ENCODE measurements around the gene FILIP1L.

The FILIP1L gene

GRCh38 chr3:99837715-99838114, 276.6 kb downstream of the FILIP1L start:
- Histone ChIP-seq H3K4me3 (ENCODE audit: low read depth in 1 of 2, low read length in 2 of 2) (no peak overlapping the region), H3K9me3 (ENCODE audit: control insufficient read depth in 1 of 2, low read length in 2 of 2) (no peaks in the 10 kb centered on the region), H3K27ac (ENCODE audit: low read length) (no peak overlapping the region)

GRCh38 chr3:99836681-99837080, 277.6 kb downstream of the FILIP1L start:
- Histone ChIP-seq H3K27me3 (ENCODE audit: low read depth, low read length) (no peaks in the 10 kb centered on the region), H3K27ac (ENCODE audit: low read length) (no peak overlapping the region), H3K4me3 (ENCODE audit: low read depth in 1 of 2, low read length in 2 of 2) (no peak overlapping the region), H3K4me1 (ENCODE audit: control insufficient read depth in 1 of 2, insufficient read depth in 2 of 2, low read length in 2 of 2) (peaks cover 0 to 9% of the 10 kb centered on the region in 2 donors), H3K36me3 (ENCODE audit: control insufficient read depth in 1 of 2, insufficient read depth in 2 of 2, low read length in 2 of 2) (no peaks in the 10 kb centered on the region), H3K9me3 (ENCODE audit: control insufficient read depth in 1 of 2, low read length in 2 of 2) (no peaks in the 10 kb centered on the region)

More at GRCh38 chr3:99837715-99838114, 276.6 kb downstream of the FILIP1L start:
- H3K4me1 ChIP-seq (ENCODE audit: control insufficient read depth in 1 of 2, insufficient read depth in 2 of 2, low read length in 2 of 2), result peaks cover 0 to 10% of the 10 kb centered on the region in 2 donors
- no peaks in the 10 kb centered on the region for H3K36me3 ChIP-seq (ENCODE audit: control insufficient read depth in 1 of 2, insufficient read depth in 2 of 2, low read length in 2 of 2)
- H3K27me3 ChIP-seq (ENCODE audit: low read depth, low read length), result no peaks in the 10 kb centered on the region

- no peak overlapping the region for H3K4me3 ChIP-seq (ENCODE audit: low read depth in 1 of 2, low read length in 2 of 2)
- no peaks in the 10 kb centered on the region for H3K27me3 ChIP-seq (ENCODE audit: low read depth, low read length)
- no peaks in the 10 kb centered on the region for H3K9me3 ChIP-seq (ENCODE audit: control insufficient read depth in 1 of 2, low read length in 2 of 2)
- H3K27ac ChIP-seq (ENCODE audit: low read length), result no peak overlapping the region
- peaks cover 0 to 9% of the 10 kb centered on the region in 2 donors for H3K4me1 ChIP-seq (ENCODE audit: control insufficient read depth in 1 of 2, insufficient read depth in 2 of 2, low read length in 2 of 2)
- H3K36me3 ChIP-seq (ENCODE audit: control insufficient read depth in 1 of 2, insufficient read depth in 2 of 2, low read length in 2 of 2), result no peaks in the 10 kb centered on the region
These were observed 279.9 kb downstream of the FILIP1L start for GRCh38 chr3:99834211-99834957.

- H3K27ac ChIP-seq (ENCODE audit: low read length), result no peak overlapping the region
- no peak overlapping the region for H3K4me3 ChIP-seq (ENCODE audit: low read depth in 1 of 2, low read length in 2 of 2)
- no peaks in the 10 kb centered on the region for H3K9me3 ChIP-seq (ENCODE audit: control insufficient read depth in 1 of 2, low read length in 2 of 2)
- H3K36me3 ChIP-seq (ENCODE audit: control insufficient read depth in 1 of 2, insufficient read depth in 2 of 2, low read length in 2 of 2), result no peaks in the 10 kb centered on the region
- no peaks in the 10 kb centered on the region for H3K27me3 ChIP-seq (ENCODE audit: low read depth, low read length)
- peaks cover 0 to 9% of the 10 kb centered on the region in 2 donors for H3K4me1 ChIP-seq (ENCODE audit: control insufficient read depth in 1 of 2, insufficient read depth in 2 of 2, low read length in 2 of 2)
These were observed 280.6 kb downstream of the FILIP1L start for GRCh38 chr3:99833617-99834205.

- no peak overlapping the region for H3K27ac ChIP-seq (ENCODE audit: low read length)
- peaks cover 0 to 4% of the 10 kb centered on the region in 2 donors for H3K4me1 ChIP-seq (ENCODE audit: control insufficient read depth in 1 of 2, insufficient read depth in 2 of 2, low read length in 2 of 2)
- no peaks in the 10 kb centered on the region for H3K9me3 ChIP-seq (ENCODE audit: control insufficient read depth in 1 of 2, low read length in 2 of 2)
- H3K4me3 ChIP-seq (ENCODE audit: low read depth in 1 of 2, low read length in 2 of 2), result no peak overlapping the region
- H3K36me3 ChIP-seq (ENCODE audit: control insufficient read depth in 1 of 2, insufficient read depth in 2 of 2, low read length in 2 of 2), result no peaks in the 10 kb centered on the region
- H3K27me3 ChIP-seq (ENCODE audit: low read depth, low read length), result no peaks in the 10 kb centered on the region
These were observed 284.5 kb downstream of the FILIP1L start for GRCh38 chr3:99829844-99830243.

GRCh38 chr3:99825004-99825640, 289.2 kb downstream of the FILIP1L start:
- H3K4me3 ChIP-seq (ENCODE audit: low read depth in 1 of 2, low read length in 2 of 2), result no peak overlapping the region
- no peaks in the 10 kb centered on the region for H3K36me3 ChIP-seq (ENCODE audit: control insufficient read depth in 1 of 2, insufficient read depth in 2 of 2, low read length in 2 of 2)
- no peaks in the 10 kb centered on the region for H3K9me3 ChIP-seq (ENCODE audit: control insufficient read depth in 1 of 2, low read length in 2 of 2)
- no peaks in the 10 kb centered on the region for H3K4me1 ChIP-seq (ENCODE audit: control insufficient read depth in 1 of 2, insufficient read depth in 2 of 2, low read length in 2 of 2)
- H3K27ac ChIP-seq (ENCODE audit: low read length), result no peak overlapping the region
- no peaks in the 10 kb centered on the region for H3K27me3 ChIP-seq (ENCODE audit: low read depth, low read length)

- Histone ChIP-seq H3K27me3 (ENCODE audit: low read depth, low read length) (no peaks in the 10 kb centered on the region), H3K9me3 (ENCODE audit: control insufficient read depth in 1 of 2, low read length in 2 of 2) (no peaks in the 10 kb centered on the region), H3K4me3 (ENCODE audit: low read depth in 1 of 2, low read length in 2 of 2) (no peak overlapping the region), H3K27ac (ENCODE audit: low read length) (no peak overlapping the region), H3K4me1 (ENCODE audit: control insufficient read depth in 1 of 2, insufficient read depth in 2 of 2, low read length in 2 of 2) (peaks cover 0 to 3% of the 10 kb centered on the region in 2 donors), H3K36me3 (ENCODE audit: control insufficient read depth in 1 of 2, insufficient read depth in 2 of 2, low read length in 2 of 2) (no peaks in the 10 kb centered on the region)
These were observed 290.3 kb downstream of the FILIP1L start for GRCh38 chr3:99823723-99824711.

- Histone ChIP-seq H3K4me1 (ENCODE audit: control insufficient read depth in 1 of 2, insufficient read depth in 2 of 2, low read length in 2 of 2) (peaks cover 10 to 17% of the 10 kb centered on the region in 2 donors), H3K27me3 (ENCODE audit: low read depth, low read length) (no peaks in the 10 kb centered on the region), H3K27ac (ENCODE audit: low read length) (no peak overlapping the region), H3K36me3 (ENCODE audit: control insufficient read depth in 1 of 2, insufficient read depth in 2 of 2, low read length in 2 of 2) (peaks cover 0 to 6% of the 10 kb centered on the region in 2 donors), H3K4me3 (ENCODE audit: low read depth in 1 of 2, low read length in 2 of 2) (peak overlapping the region; percentile 82 to 92), H3K9me3 (ENCODE audit: control insufficient read depth in 1 of 2, low read length in 2 of 2) (no peaks in the 10 kb centered on the region)
These were observed 295.5 kb downstream of the FILIP1L start for GRCh38 chr3:99818818-99819217.

- H3K4me1 ChIP-seq (ENCODE audit: control insufficient read depth in 1 of 2, insufficient read depth in 2 of 2, low read length in 2 of 2), result peaks cover 10 to 17% of the 10 kb centered on the region in 2 donors
- no peaks in the 10 kb centered on the region for H3K27me3 ChIP-seq (ENCODE audit: low read depth, low read length)
- no peaks in the 10 kb centered on the region for H3K9me3 ChIP-seq (ENCODE audit: control insufficient read depth in 1 of 2, low read length in 2 of 2)
These were observed 296.7 kb downstream of the FILIP1L start, which contains the start of gene CMSS1 for GRCh38 chr3:99817437-99818240. Gene CMSS1 (plus strand): TSS chr3:99817862.

GRCh38 chr3:99817047-99817436, 297.3 kb downstream of the FILIP1L start:
- peak overlapping the region; percentile 91 for H3K27ac ChIP-seq (ENCODE audit: low read length)

More at GRCh38 chr3:99817437-99818240, 296.7 kb downstream of the FILIP1L start, which contains the start of gene CMSS1:
- Histone ChIP-seq H3K27ac (ENCODE audit: low read length) (peak within 1 kb of the TSS; percentile 91), H3K4me3 (ENCODE audit: low read depth in 1 of 2, low read length in 2 of 2) (peak within 1 kb of the TSS; percentile 82 to 92), H3K36me3 (ENCODE audit: control insufficient read depth in 1 of 2, insufficient read depth in 2 of 2, low read length in 2 of 2) (peaks cover 0 to 6% of the 10 kb centered on the region in 2 donors)

More at GRCh38 chr3:99817047-99817436, 297.3 kb downstream of the FILIP1L start:
- Histone ChIP-seq H3K4me1 (ENCODE audit: control insufficient read depth in 1 of 2, insufficient read depth in 2 of 2, low read length in 2 of 2) (peaks cover 10 to 17% of the 10 kb centered on the region in 2 donors), H3K4me3 (ENCODE audit: low read depth in 1 of 2, low read length in 2 of 2) (peak overlapping the region; percentile 82 to 92), H3K27me3 (ENCODE audit: low read depth, low read length) (no peaks in the 10 kb centered on the region), H3K36me3 (ENCODE audit: control insufficient read depth in 1 of 2, insufficient read depth in 2 of 2, low read length in 2 of 2) (peaks cover 0 to 6% of the 10 kb centered on the region in 2 donors), H3K9me3 (ENCODE audit: control insufficient read depth in 1 of 2, low read length in 2 of 2) (no peaks in the 10 kb centered on the region)

All from muscle layer of duodenum (tissue), 2 donors.